Upper lobe of left lung (tissue), 6 donors: ENCODE data around the gene AGAP1. TPM values are rescaled to one million over a fixed set of nuclear protein-coding genes. Genes with fewer than 3 reads are reported as not detected.

Experiments
- ATAC-seq, 2 donors: fragments of 200-7000 bp; cut with Tn5 transposase; one replicate each; pipeline ENCODE4 v1.9.1; 2022; ENCODE audit warnings: mild to moderate bottlenecking in 2 of 2, moderate library complexity in 2 of 2; ENCODE audit not compliant: low FRiP score in 2 of 2
- DNase-seq, 2 donors: peaks; one replicate each; pipeline ENCODE4 v3.0.0-alpha.2; 2019 to 2020
- H3K27ac ChIP-seq, 4 donors: fragments of 200-600 bp; sonication (generic); one replicate each; pipeline ENCODE4 v1.5.1; 2016 to 2019
- H3K27me3 ChIP-seq, 4 donors: fragments of 200-600 bp; sonication (generic); one replicate each; pipeline ENCODE4 v1.5.1; 2017 to 2019
- H3K36me3 ChIP-seq, 4 donors: fragments of 200-600 bp; sonication (generic); one replicate each; pipeline ENCODE4 v1.5.1; 2016 to 2019
- H3K4me1 ChIP-seq, 4 donors: fragments of 200-600 bp; sonication (generic); one replicate each; pipeline ENCODE4 v1.5.1; 2018 to 2019
- H3K4me3 ChIP-seq, 4 donors: fragments of 200-600 bp; sonication (generic); one replicate each; pipeline ENCODE4 v1.5.1; 2017 to 2019; ENCODE audit warnings: mild to moderate bottlenecking in 2 of 4, moderate library complexity in 1 of 4
- H3K9me3 ChIP-seq, 4 donors: fragments of 200-600 bp; sonication (generic); one replicate each; pipeline ENCODE4 v1.5.1; 2018 to 2019
- EP300 ChIP-seq, 4 donors: sonication (generic); formaldehyde crosslinking; IDR thresholded peaks; one replicate each; pipeline ENCODE4 v1.5.1; 2017; ENCODE audit warnings: antibody characterized with exemption in 4 of 4, control low read depth in 2 of 4
- POLR2A ChIP-seq, 4 donors: fragments of 450-650 bp; IDR thresholded peaks; one replicate each; pipeline ENCODE4 v1.5.1; 2016 to 2017; ENCODE audit warnings: antibody characterized with exemption in 4 of 4, mild to moderate bottlenecking in 2 of 4
- POLR2AphosphoS5 ChIP-seq, 2 donors: sonication (generic); formaldehyde crosslinking; IDR thresholded peaks; one replicate each; pipeline ENCODE4 v1.5.1; 2017; ENCODE audit warnings: antibody characterized with exemption in 2 of 2
- WGBS, 2 donors: methylation state at CpG; one replicate each; pipeline ENCODE4 v1.1.5; 2017 to 2018; 5-methylcytosine and 5-hydroxymethylcytosine counted together
- total RNA-seq, 6 donors: library from RNA; depleted of rRNA in 4 of 6; stranded (reverse); fragments of >200 nt in 4 of 6; gene quantifications; one replicate each; pipeline versions ENCODE4 v1.1.0 to v1.2.1, GENCODE V29; 2016 to 2021
- TF ChIP-seq, protein P1 (sequence below), 6 experiments: fragments of 450-650 bp in 4 of 6; fragments of 200-600 bp in 2 of 6; sonication (generic) in 2 of 6; IDR thresholded peaks; one replicate each; pipeline ENCODE4 v1.5.1; 2016 to 2019; ENCODE audit warnings: antibody characterized with exemption in 6 of 6
- donor health status: DM: no; HTN: no; CAD: no; lungs with moderate emphysema.
- donor health status: DM: no; HTN: yes; CAD: no; lungs with severe emphysema.

The AGAP1 gene
- total RNA-seq, 6 donors from 2014 or later, result 25.5 to 45.1 (median 30.7) TPM

GRCh38 chr2:235747001-235747785 lies 253.3 kb downstream of the AGAP1 start:
- H3K4me1 ChIP-seq, result no peaks in the 10 kb centered on the region

GRCh38 chr2:235747786-235748091 lies 253.9 kb downstream of the AGAP1 start:
- H3K4me1 ChIP-seq, result no peaks in the 10 kb centered on the region

More at GRCh38 chr2:235747001-235747785, 253.3 kb downstream of the AGAP1 start:
- H3K4me3 ChIP-seq, result no peak overlapping the region
- no peak for DNase-seq
- no peak for ATAC-seq
- peaks cover 0 to 20% (median 2%) of the 10 kb centered on the region in 4 donors for H3K36me3 ChIP-seq
- no peak overlapping the region for H3K27ac ChIP-seq
- TF ChIP-seq, protein P1, sequence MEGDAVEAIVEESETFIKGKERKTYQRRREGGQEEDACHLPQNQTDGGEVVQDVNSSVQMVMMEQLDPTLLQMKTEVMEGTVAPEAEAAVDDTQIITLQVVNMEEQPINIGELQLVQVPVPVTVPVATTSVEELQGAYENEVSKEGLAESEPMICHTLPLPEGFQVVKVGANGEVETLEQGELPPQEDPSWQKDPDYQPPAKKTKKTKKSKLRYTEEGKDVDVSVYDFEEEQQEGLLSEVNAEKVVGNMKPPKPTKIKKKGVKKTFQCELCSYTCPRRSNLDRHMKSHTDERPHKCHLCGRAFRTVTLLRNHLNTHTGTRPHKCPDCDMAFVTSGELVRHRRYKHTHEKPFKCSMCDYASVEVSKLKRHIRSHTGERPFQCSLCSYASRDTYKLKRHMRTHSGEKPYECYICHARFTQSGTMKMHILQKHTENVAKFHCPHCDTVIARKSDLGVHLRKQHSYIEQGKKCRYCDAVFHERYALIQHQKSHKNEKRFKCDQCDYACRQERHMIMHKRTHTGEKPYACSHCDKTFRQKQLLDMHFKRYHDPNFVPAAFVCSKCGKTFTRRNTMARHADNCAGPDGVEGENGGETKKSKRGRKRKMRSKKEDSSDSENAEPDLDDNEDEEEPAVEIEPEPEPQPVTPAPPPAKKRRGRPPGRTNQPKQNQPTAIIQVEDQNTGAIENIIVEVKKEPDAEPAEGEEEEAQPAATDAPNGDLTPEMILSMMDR (IDR thresholded peaks at IDR 0.05), result no peak
- no peak for TF ChIP-seq POLR2A (IDR thresholded peaks at IDR 0.05)
- no peak for TF ChIP-seq POLR2AphosphoS5 (IDR thresholded peaks at IDR 0.05)
- no peak for TF ChIP-seq EP300 (IDR thresholded peaks at IDR 0.05)
- H3K9me3 ChIP-seq, result no peaks in the 10 kb centered on the region
- WGBS, 2 donors, result 87 to 93% methylated on average over 13 to 21 of the region's 23 CpGs
- H3K27me3 ChIP-seq, result no peaks in the 10 kb centered on the region

GRCh38 chr2:235749121-235749770 lies 255.4 kb downstream of the AGAP1 start:
- 70 to 77% methylated on average over 10 of the region's 10 CpGs for WGBS, 2 donors

More at GRCh38 chr2:235747786-235748091, 253.9 kb downstream of the AGAP1 start:
- ATAC-seq (no peak), DNase-seq (no peak)
- 49 to 59% methylated on average over 6 of the region's 6 CpGs for WGBS, 2 donors
- Histone ChIP-seq H3K4me3 (no peak overlapping the region), H3K27me3 (no peaks in the 10 kb centered on the region), H3K27ac (no peak overlapping the region), H3K9me3 (no peaks in the 10 kb centered on the region), H3K36me3 (peaks cover 0 to 17% (median 2%) of the 10 kb centered on the region in 4 donors)
- no peak for TF ChIP-seq POLR2A (IDR thresholded peaks at IDR 0.05)
- no peak for TF ChIP-seq POLR2AphosphoS5 (IDR thresholded peaks at IDR 0.05)
- no peak for TF ChIP-seq EP300 (IDR thresholded peaks at IDR 0.05)
- TF ChIP-seq, protein P1 (IDR thresholded peaks at IDR 0.05), result no peak

DNA sequence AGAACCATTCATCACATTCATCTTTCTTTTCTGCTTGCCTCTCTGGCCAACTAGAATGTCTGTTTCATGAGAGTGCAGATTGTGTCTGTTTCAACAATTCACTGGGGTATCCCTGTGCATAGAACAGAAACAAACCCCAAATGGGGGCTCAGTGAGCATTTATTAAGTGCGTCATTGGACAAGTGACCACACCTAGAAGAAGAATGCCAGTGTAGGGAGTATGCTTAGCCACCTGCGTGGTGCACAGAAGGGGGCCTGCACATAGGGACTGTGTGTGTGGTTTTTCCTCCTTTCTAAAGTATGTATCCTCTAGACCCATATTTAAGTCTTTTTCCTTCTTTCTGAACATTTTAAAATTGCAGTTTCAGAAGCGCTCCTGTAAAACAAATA lies 255.9 kb downstream of the AGAP1 start:
- ATAC-seq (no peak), DNase-seq (no peak)
- H3K36me3 ChIP-seq, result peaks cover 0 to 16% (median 2%) of the 10 kb centered on the region in 4 donors
- 82 to 92% methylated on average over 3 of the region's 3 CpGs for WGBS, 2 donors
- no peak for TF ChIP-seq POLR2A (IDR thresholded peaks at IDR 0.05)
- TF ChIP-seq EP300 (IDR thresholded peaks at IDR 0.05), result no peak
- no peak for TF ChIP-seq POLR2AphosphoS5 (IDR thresholded peaks at IDR 0.05)
- TF ChIP-seq, protein P1 (IDR thresholded peaks at IDR 0.05), result no peak
- H3K27me3 ChIP-seq, result no peaks in the 10 kb centered on the region
- H3K4me1 ChIP-seq, result no peaks in the 10 kb centered on the region
- no peak overlapping the region for H3K27ac ChIP-seq
- H3K4me3 ChIP-seq, result no peak overlapping the region
- no peaks in the 10 kb centered on the region for H3K9me3 ChIP-seq

More at GRCh38 chr2:235749121-235749770, 255.4 kb downstream of the AGAP1 start:
- no peak overlapping the region for H3K27ac ChIP-seq
- ATAC-seq, result no peak
- TF ChIP-seq, protein P1 (IDR thresholded peaks at IDR 0.05), result no peak
- no peak for TF ChIP-seq EP300 (IDR thresholded peaks at IDR 0.05)
- TF ChIP-seq POLR2A (IDR thresholded peaks at IDR 0.05), result no peak
- TF ChIP-seq POLR2AphosphoS5 (IDR thresholded peaks at IDR 0.05), result no peak
- no peaks in the 10 kb centered on the region for H3K27me3 ChIP-seq
- no peaks in the 10 kb centered on the region for H3K4me1 ChIP-seq
- H3K4me3 ChIP-seq, result no peak overlapping the region
- no peaks in the 10 kb centered on the region for H3K9me3 ChIP-seq
- no peak for DNase-seq
- peaks cover 0 to 16% (median 2%) of the 10 kb centered on the region in 4 donors for H3K36me3 ChIP-seq
